Gastroesophageal sphincter (tissue), 4 donors: ENCODE results near the gene EPC2. TPM values are rescaled to one million over a fixed set of nuclear protein-coding genes. Genes with fewer than 3 reads are reported as not detected.

Experiments
- ATAC-seq: fragments of 150-250 bp; one replicate; pipeline ENCODE4 v1.9.1; 2016; ENCODE audit warnings: mild to moderate bottlenecking, moderate library complexity
- H3K27ac ChIP-seq, 4 donors: fragments of 200-600 bp; sonication (generic) in 3 of 4; 1 replicate in 3 of 4; 2 replicates in 1 of 4; pipeline ENCODE4 v1.5.1; 2016 to 2019
- H3K27me3 ChIP-seq: fragments of 200-600 bp; sonication (generic); one replicate; pipeline ENCODE4 v1.5.1; 2019
- H3K36me3 ChIP-seq, 2 donors: fragments of 200-600 bp; sonication (generic); one replicate each; pipeline ENCODE4 v1.5.1; 2019; ENCODE audit warnings: control low read depth in 1 of 2
- H3K4me1 ChIP-seq, 3 donors: fragments of 200-600 bp; sonication (generic); 1 replicate in 2 of 3; 2 replicates in 1 of 3; pipeline ENCODE4 v1.5.1; 2016 to 2019; ENCODE audit warnings: control low read depth in 2 of 3
- H3K4me3 ChIP-seq, 2 donors: fragments of 200-600 bp; sonication (generic); one replicate each; pipeline ENCODE4 v1.5.1; 2019; ENCODE audit warnings: mild to moderate bottlenecking in 1 of 2, moderate library complexity in 1 of 2
- H3K9me3 ChIP-seq, 3 donors: fragments of 200-600 bp; sonication (generic); one replicate each; pipeline ENCODE4 v1.5.1; 2017 to 2019; ENCODE audit warnings: control low read depth in 2 of 3
- EP300 ChIP-seq: sonication (generic); formaldehyde crosslinking; IDR thresholded peaks from one replicate; pipeline ENCODE4 v1.6.1; 2017; ENCODE audit warnings: antibody characterized with exemption, mild to moderate bottlenecking
- POLR2A ChIP-seq, 2 donors: fragments of 450-650 bp; IDR thresholded peaks; one replicate each; pipeline ENCODE4 v1.6.1; 2017; ENCODE audit warnings: antibody characterized with exemption in 2 of 2, mild to moderate bottlenecking in 2 of 2, moderate library complexity in 1 of 2
- POLR2AphosphoS5 ChIP-seq: sonication (generic); formaldehyde crosslinking; IDR thresholded peaks from one replicate; pipeline ENCODE4 v1.6.1; 2017; ENCODE audit warnings: antibody characterized with exemption
- WGBS, 2 donors: methylation state at CpG; one replicate each; pipeline ENCODE4 v1.1.5; 2018; ENCODE audit warnings: low coverage in 1 of 2; 5-methylcytosine and 5-hydroxymethylcytosine counted together
- total RNA-seq, 4 donors: library from RNA; depleted of rRNA; stranded (reverse); fragments of >200 nt; gene quantifications; one replicate each; pipeline ENCODE4 v1.1.0, GENCODE V29; 2016
- TF ChIP-seq, protein P1 (sequence below), 4 experiments: fragments of 200-600 bp in 2 of 4; fragments of 450-650 bp in 2 of 4; sonication (generic) in 1 of 4; IDR thresholded peaks; one replicate each; pipeline ENCODE4 v1.5.1; 2017 to 2019; ENCODE audit warnings: antibody characterized with exemption in 4 of 4, mild to moderate bottlenecking in 2 of 4, moderate library complexity in 2 of 4

The EPC2 gene
- total RNA-seq, 4 donors from 2014 or later, result 25.4 to 38.4 (median 30.7) TPM

DNA sequence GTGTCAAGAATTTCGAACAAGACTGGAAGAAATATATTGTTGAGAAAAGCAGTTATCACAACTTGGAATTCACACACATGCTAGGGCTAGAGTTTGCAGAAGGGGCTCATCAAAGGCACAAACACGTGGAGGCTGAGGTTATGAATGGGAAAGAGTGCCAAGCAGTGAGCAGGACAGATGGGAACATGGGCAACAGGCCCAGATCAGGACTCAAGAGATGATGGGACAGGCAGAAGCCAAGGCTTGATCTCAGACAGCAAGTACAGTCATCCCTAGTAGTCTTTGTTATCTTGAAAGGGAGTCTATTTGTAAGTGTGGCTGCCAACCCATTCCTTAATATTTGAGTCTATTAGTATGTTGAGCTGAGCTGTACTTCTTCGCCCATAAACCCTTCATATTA lies 22.2 kb upstream of the EPC2 start:
- no peak for ATAC-seq
- H3K27ac ChIP-seq, result no peak overlapping the region
- H3K4me3 ChIP-seq, result no peak overlapping the region
- 56 to 83% methylated on average over 2 to 3 of the region's 3 CpGs for WGBS, 2 donors
- H3K27me3 ChIP-seq, result no peaks in the 10 kb centered on the region
- H3K4me1 ChIP-seq, result no peaks in the 10 kb centered on the region
- TF ChIP-seq EP300 (no peak), POLR2AphosphoS5 (no peak), POLR2A (IDR thresholded peaks at IDR 0.05) (no peak)
- TF ChIP-seq, protein P1, sequence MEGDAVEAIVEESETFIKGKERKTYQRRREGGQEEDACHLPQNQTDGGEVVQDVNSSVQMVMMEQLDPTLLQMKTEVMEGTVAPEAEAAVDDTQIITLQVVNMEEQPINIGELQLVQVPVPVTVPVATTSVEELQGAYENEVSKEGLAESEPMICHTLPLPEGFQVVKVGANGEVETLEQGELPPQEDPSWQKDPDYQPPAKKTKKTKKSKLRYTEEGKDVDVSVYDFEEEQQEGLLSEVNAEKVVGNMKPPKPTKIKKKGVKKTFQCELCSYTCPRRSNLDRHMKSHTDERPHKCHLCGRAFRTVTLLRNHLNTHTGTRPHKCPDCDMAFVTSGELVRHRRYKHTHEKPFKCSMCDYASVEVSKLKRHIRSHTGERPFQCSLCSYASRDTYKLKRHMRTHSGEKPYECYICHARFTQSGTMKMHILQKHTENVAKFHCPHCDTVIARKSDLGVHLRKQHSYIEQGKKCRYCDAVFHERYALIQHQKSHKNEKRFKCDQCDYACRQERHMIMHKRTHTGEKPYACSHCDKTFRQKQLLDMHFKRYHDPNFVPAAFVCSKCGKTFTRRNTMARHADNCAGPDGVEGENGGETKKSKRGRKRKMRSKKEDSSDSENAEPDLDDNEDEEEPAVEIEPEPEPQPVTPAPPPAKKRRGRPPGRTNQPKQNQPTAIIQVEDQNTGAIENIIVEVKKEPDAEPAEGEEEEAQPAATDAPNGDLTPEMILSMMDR (IDR thresholded peaks at IDR 0.05), result no peak
- no peaks in the 10 kb centered on the region for H3K36me3 ChIP-seq
- H3K9me3 ChIP-seq, result no peaks in the 10 kb centered on the region

DNA sequence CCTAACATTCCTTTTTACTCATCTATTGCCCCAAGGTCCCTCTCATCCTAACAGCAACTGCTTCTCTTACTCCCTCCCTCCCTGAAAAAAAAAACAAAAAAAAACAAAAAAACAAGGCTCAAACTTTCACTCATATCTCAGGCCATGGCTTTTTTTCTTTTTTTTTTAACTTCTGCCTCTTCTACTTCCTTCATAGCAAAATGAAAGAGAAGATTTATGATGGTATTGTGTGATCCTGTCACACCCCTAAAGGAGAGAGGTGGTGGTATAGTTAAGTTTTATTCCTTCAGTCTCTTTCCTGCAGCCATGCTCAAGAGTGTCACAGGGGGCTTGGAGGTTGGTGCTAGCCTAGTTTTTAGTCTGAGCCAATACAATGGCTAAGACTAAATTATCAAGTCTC lies 21.5 kb upstream of the EPC2 start:
- no peak for ATAC-seq
- no peaks in the 10 kb centered on the region for H3K36me3 ChIP-seq
- no peak overlapping the region for H3K4me3 ChIP-seq
- no peak overlapping the region for H3K27ac ChIP-seq
- no peaks in the 10 kb centered on the region for H3K4me1 ChIP-seq
- no peaks in the 10 kb centered on the region for H3K9me3 ChIP-seq
- TF ChIP-seq POLR2A (IDR thresholded peaks at IDR 0.05) (no peak), EP300 (no peak), POLR2AphosphoS5 (no peak)
- TF ChIP-seq, protein P1 (IDR thresholded peaks at IDR 0.05), result no peak
- H3K27me3 ChIP-seq, result no peaks in the 10 kb centered on the region

DNA sequence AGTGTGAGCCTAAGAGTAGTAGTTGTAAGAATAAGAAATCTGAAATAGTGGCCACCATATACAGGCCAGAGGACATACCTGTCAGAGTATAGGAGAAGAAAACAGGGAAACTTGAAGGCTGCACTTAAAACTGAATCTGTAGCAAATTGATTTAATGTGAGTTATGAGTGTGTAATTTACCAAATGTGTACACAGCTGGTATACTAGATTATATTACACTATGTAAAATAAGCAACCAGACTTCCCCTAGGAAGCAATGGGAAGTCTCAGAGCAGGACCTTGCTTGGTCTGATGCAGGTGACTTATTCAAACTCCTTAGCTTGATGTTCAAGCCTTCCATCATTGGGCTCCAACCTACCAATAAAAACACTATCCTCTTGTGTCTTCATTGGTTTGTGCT lies 17.3 kb upstream of the EPC2 start:
- H3K27ac ChIP-seq, result no peak overlapping the region
- no peak for ATAC-seq
- H3K4me1 ChIP-seq, result no peaks in the 10 kb centered on the region
- no peaks in the 10 kb centered on the region for H3K36me3 ChIP-seq
- no peak for TF ChIP-seq EP300
- TF ChIP-seq POLR2A (IDR thresholded peaks at IDR 0.05), result no peak
- TF ChIP-seq, protein P1 (IDR thresholded peaks at IDR 0.05), result no peak
- H3K4me3 ChIP-seq, result no peak overlapping the region
- H3K27me3 ChIP-seq, result no peaks in the 10 kb centered on the region
- no peaks in the 10 kb centered on the region for H3K9me3 ChIP-seq

DNA sequence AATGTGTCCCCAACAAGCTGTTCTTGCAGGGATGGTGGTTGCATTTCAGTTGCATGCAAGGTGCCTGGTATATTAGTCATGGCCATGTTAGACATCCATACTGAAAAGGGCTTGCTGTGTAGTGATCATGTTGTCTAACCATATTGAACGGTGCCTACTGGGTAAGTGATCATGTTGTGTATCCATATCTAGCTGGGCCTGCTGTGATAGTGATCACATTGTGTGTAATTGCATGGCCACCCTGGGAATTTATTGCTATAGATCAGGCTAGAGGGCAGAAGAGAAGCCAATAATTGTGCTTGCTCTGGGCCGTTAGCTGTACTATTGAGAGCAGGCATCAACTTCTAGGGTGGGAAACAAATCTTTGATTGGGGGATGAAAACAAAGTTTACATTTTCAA lies 9.8 kb upstream of the EPC2 start:
- ATAC-seq, result no peak
- Histone ChIP-seq H3K9me3 (no peaks in the 10 kb centered on the region), H3K27ac (no peak overlapping the region), H3K36me3 (no peaks in the 10 kb centered on the region), H3K27me3 (peaks cover 15% of the 10 kb centered on the region), H3K4me1 (no peaks in the 10 kb centered on the region), H3K4me3 (no peak overlapping the region)
- WGBS, 2 donors, result 100% methylated on average over 2 of the region's 2 CpGs; no CpG with 5 or more reads in 1 of the 2 donors
- TF ChIP-seq POLR2A (IDR thresholded peaks at IDR 0.05) (no peak), POLR2AphosphoS5 (no peak), EP300 (no peak)
- TF ChIP-seq, protein P1 (IDR thresholded peaks at IDR 0.05), result no peak

DNA sequence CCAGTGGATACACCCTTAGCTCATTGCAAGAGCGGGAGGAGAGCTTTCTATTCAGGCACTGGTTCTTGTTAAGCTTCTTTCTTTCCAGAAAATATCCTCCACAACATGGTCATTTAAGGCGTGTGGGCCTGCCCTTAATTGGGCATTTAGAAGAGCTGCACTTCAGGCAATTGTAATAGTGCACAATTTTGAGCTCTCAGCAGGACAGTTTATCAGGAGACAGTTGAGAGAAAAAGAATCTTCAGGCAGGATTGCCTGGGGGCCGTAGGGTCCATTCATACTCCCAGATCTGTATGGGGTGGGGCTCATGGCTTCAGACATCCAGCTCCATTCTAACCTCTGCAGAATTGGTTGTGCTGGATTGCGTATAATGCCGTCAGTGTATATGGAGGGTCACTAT lies 6.0 kb upstream of the EPC2 start:
- Histone ChIP-seq H3K9me3 (no peaks in the 10 kb centered on the region), H3K4me1 (peaks cover 0 to 9% (median under 1%) of the 10 kb centered on the region in 3 donors), H3K27ac (no peak overlapping the region), H3K27me3 (peaks cover 16% of the 10 kb centered on the region), H3K4me3 (no peak overlapping the region), H3K36me3 (no peaks in the 10 kb centered on the region)
- WGBS, 2 donors, result 80% methylated on average over 5 of the region's 5 CpGs; no CpG with 5 or more reads in 1 of the 2 donors
- no peak for ATAC-seq
- TF ChIP-seq, protein P1 (IDR thresholded peaks at IDR 0.05), result no peak
- TF ChIP-seq POLR2AphosphoS5 (no peak), POLR2A (IDR thresholded peaks at IDR 0.05) (no peak), EP300 (no peak)
